ENCODE results near the gene KIF6.

DNA sequence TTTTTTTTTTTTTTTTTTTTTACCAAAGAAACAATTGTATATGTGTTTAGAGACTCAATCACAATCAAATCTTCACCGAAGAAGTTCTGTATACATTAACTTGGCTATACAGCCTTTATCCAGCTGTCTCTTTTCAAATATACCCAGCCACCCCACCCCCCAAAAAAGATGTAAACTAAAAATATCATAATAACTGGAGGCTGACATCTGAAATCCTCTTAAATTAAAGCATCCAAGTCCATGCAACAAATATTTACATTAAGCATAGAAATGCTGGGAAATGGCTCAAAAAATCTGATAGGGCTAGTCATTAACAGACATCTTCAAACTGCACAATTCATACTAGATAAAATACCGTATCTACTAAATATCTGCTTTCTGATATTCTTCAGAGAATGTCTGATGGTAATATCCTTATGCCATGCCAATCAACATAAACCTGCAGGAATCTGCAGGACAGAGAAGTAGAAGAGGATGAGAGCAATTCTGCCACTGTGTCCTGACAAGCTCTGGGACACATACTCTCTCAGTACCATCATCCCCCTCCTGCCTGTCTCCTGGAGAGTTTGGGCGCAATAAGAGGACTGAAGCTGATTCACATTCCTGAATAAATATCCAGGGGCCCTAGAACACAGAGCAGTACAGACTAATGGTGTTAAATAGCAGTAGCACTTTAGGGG, 152.4 kb downstream of the KIF6 start:
- TF ChIP-seq, protein P1, sequence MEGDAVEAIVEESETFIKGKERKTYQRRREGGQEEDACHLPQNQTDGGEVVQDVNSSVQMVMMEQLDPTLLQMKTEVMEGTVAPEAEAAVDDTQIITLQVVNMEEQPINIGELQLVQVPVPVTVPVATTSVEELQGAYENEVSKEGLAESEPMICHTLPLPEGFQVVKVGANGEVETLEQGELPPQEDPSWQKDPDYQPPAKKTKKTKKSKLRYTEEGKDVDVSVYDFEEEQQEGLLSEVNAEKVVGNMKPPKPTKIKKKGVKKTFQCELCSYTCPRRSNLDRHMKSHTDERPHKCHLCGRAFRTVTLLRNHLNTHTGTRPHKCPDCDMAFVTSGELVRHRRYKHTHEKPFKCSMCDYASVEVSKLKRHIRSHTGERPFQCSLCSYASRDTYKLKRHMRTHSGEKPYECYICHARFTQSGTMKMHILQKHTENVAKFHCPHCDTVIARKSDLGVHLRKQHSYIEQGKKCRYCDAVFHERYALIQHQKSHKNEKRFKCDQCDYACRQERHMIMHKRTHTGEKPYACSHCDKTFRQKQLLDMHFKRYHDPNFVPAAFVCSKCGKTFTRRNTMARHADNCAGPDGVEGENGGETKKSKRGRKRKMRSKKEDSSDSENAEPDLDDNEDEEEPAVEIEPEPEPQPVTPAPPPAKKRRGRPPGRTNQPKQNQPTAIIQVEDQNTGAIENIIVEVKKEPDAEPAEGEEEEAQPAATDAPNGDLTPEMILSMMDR (IDR thresholded peaks at IDR 0.05) = no peak
- no peak for TF ChIP-seq EP300 (IDR thresholded peaks at IDR 0.05; ENCODE audit: low read depth)
